GM10266 (cell line): Measurements from ENCODE around the gene ENGASE.

Experiments used
- DNase-seq: peaks from one replicate; pipeline ENCODE4 v3.0.0; 2012; ENCODE audit errors: extremely low spot score
- TF ChIP-seq, protein P1 (sequence below): IDR thresholded peaks from 2 replicates; pipeline ENCODE4 v1.5.1; 2012; ENCODE audit warnings: mild to moderate bottlenecking, low read depth; ENCODE audit not compliant: control insufficient read depth, insufficient read depth; ENCODE audit errors: missing control alignments

ENGASE gene

DNA sequence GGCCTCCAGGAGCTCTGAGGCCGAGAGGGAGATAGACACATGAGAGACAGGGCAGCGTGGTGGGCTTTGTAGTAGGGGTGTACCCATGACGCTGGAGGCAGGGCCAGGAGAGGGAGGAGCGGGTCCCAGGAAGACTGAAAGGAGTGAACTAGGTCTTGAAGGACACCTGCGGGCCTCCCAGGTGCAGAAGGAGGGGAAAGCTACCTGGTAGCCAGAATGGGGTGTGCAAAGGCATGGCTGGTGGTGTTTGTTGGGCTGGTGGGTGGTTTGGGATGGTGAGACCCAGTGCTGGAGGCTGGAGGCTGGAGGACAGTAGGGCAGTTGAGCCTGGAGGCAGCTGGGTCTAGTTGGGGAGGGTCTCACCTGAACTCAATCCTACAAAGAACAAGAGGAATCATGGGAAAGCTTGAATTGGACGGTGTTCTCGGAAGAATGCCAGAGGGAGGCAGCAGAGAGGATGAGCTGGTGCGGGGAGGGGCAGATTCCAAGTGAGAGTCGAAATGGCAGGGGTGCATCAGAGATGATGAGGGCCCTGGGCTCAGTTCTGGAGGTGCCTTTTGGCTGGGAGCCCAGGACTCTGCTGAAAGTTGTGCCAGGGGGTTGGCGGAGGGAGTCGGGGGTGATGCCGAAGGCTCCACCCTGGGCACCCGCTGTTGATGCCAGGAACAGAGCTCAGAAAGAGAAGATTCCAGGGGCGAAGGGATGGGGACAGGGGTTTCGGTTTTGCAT lies 29.5 kb upstream of the ENGASE start:
- no peak for DNase-seq
- TF ChIP-seq, protein P1, sequence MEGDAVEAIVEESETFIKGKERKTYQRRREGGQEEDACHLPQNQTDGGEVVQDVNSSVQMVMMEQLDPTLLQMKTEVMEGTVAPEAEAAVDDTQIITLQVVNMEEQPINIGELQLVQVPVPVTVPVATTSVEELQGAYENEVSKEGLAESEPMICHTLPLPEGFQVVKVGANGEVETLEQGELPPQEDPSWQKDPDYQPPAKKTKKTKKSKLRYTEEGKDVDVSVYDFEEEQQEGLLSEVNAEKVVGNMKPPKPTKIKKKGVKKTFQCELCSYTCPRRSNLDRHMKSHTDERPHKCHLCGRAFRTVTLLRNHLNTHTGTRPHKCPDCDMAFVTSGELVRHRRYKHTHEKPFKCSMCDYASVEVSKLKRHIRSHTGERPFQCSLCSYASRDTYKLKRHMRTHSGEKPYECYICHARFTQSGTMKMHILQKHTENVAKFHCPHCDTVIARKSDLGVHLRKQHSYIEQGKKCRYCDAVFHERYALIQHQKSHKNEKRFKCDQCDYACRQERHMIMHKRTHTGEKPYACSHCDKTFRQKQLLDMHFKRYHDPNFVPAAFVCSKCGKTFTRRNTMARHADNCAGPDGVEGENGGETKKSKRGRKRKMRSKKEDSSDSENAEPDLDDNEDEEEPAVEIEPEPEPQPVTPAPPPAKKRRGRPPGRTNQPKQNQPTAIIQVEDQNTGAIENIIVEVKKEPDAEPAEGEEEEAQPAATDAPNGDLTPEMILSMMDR, result no peak

DNA sequence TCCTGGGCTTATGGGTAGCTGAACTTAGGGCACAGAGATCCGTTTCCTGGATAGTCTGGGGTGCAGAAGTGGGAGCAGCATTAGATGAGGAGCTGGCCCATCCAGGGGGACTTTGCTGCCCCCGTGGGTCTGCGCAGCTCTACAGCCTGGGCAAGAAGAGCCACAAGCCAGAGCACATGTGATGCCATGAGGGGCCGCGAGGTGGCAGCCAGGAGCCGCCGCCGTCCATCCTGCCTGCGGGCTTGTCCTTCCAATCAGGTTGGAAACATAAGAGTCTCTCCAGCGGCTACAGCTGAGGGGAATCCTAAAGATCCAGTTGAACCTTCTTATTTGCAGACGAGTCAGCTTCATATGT lies 28.8 kb upstream of the ENGASE start:
- TF ChIP-seq, protein P1, result peak; percentile 93
- DNase-seq, result peak; percentile 85

DNA sequence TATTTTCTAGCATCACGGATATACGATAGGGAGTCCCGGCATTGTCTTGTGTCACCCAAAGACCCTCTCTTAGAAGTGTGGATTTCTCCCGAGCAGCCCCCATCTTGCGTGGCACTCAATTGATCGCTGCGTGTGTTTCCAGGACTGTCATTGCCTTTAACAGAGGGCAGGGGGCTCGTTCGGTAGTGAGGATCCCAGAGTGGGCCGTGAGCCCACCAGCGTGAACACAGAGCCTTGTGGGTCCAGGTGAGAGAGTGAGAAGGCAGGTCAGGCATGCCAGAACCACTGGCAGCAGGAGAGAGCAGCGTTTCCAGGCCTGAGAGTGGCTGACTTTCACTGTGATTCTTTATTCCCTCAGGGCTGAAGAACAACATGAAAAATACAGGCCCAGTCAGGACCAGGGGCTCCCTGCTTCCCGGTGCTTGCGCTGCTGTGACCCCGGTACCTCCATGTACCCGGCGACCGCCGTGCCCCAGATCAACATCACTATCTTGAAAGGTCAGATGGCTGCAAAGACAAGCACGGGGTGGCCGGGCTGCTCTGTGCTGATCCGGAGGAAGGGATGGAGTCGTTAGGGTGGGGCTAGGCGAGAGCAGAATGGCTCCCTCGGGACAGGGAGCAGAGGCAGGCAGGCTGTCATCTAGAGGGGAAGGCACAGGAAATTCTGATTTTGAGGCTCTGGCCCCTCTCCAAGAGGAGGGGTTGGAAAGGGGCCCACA lies 28.3 kb upstream of the ENGASE start:
- TF ChIP-seq, protein P1, result no peak

DNA sequence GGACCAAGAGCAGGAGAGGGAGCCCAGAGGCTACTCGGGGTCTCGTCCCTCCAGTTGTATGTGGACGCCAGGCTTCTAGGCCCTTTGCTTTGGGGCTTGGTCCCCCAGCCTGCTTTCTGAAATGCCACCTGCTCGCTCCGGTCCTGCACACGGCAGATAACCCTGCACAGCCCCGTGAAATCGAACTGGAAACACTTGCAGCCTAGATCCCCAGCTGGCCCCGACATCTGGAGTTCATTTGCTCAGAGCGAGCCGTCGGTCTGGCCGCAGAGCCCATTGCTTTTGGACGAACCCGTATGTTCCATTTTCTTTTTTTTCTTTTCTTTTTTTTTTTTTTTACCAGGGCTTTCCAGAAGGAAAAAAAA lies 27.7 kb upstream of the ENGASE start:
- no peak for DNase-seq
- TF ChIP-seq, protein P1, result no peak

More for the DNA sequence above, 28.3 kb upstream of the ENGASE start:
- no peak for DNase-seq

DNA sequence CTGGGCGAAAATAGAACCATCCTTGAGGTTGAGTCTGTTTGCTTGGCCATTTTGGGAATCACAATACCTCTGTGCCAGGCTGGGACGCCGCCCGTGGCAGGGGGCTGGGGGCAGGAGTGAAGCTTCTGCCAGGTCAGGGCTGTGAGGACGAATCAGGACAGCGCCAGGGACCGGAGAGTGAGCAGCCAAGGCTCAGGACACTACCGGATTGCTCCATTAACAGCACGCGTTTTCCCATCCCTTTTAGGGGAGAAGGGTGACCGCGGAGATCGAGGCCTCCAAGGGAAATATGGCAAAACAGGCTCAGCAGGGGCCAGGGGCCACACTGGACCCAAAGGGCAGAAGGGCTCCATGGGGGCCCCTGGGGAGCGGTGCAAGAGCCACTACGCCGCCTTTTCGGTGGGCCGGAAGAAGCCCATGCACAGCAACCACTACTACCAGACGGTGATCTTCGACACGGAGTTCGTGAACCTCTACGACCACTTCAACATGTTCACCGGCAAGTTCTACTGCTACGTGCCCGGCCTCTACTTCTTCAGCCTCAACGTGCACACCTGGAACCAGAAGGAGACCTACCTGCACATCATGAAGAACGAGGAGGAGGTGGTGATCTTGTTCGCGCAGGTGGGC lies 27.2 kb upstream of the ENGASE start:
- TF ChIP-seq, protein P1, result no peak
- no peak for DNase-seq

DNA sequence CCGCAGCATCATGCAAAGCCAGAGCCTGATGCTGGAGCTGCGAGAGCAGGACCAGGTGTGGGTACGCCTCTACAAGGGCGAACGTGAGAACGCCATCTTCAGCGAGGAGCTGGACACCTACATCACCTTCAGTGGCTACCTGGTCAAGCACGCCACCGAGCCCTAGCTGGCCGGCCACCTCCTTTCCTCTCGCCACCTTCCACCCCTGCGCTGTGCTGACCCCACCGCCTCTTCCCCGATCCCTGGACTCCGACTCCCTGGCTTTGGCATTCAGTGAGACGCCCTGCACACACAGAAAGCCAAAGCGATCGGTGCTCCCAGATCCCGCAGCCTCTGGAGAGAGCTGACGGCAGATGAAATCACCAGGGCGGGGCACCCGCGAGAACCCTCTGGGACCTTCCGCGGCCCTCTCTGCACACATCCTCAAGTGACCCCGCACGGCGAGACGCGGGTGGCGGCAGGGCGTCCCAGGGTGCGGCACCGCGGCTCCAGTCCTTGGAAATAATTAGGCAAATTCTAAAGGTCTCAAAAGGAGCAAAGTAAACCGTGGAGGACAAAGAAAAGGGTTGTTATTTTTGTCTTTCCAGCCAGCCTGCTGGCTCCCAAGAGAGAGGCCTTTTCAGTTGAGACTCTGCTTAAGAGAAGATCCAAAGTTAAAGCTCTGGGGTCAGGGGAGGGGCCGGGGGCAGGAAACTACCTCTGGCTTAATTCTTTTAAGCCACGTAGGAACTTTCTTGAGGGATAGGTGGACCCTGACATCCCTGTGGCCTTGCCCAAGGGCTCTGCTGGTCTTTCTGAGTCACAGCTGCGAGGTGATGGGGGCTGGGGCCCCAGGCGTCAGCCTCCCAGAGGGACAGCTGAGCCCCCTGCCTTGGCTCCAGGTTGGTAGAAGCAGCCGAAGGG lies 26.4 kb upstream of the ENGASE start:
- DNase-seq, result no peak
- TF ChIP-seq, protein P1, result no peak
